HK-2 (cell line): ENCODE results near the gene KDM2B.

Source experiments
- DNase-seq: peaks from one replicate; pipeline ENCODE4 v3.0.0-alpha.2; 2018; ENCODE audit not compliant: unreplicated experiment

The KDM2B gene

GRCh38 chr12:121461048-121461447 lies 119.8 kb downstream of the KDM2B start:
- DNase-seq = no peak

- no peak for DNase-seq
These were observed 124.3 kb downstream of the KDM2B start for GRCh38 chr12:121456551-121456950.

GRCh38 chr12:121455766-121456420 lies 124.9 kb downstream of the KDM2B start:
- DNase-seq = no peak

GRCh38 chr12:121454921-121455320 lies 125.9 kb downstream of the KDM2B start:
- DNase-seq = no peak

GRCh38 chr12:121453629-121454028 lies 127.2 kb downstream of the KDM2B start:
- DNase-seq = no peak

- DNase-seq = no peak
These were observed 127.8 kb downstream of the KDM2B start for GRCh38 chr12:121452985-121453360.

- DNase-seq = no peak
These were observed 128.4 kb downstream of the KDM2B start for GRCh38 chr12:121452340-121452984.

- no peak for DNase-seq
These were observed 128.9 kb downstream of the KDM2B start for GRCh38 chr12:121451961-121452339.

GRCh38 chr12:121448771-121449315 lies 132.0 kb downstream of the KDM2B start:
- no peak for DNase-seq

GRCh38 chr12:121446750-121447149 lies 134.1 kb downstream of the KDM2B start:
- DNase-seq = no peak

GRCh38 chr12:121444842-121445202 lies 136.0 kb downstream of the KDM2B start:
- no peak for DNase-seq

- DNase-seq = no peak
These were observed 136.6 kb downstream of the KDM2B start for GRCh38 chr12:121443911-121444841.

- DNase-seq = peak; percentile 90
These were observed 137.5 kb downstream of the KDM2B start for GRCh38 chr12:121443193-121443870.

GRCh38 chr12:121442028-121442948 lies 138.5 kb downstream of the KDM2B start:
- no peak for DNase-seq

GRCh38 chr12:121441555-121441954 lies 139.3 kb downstream of the KDM2B start:
- no peak for DNase-seq

GRCh38 chr12:121440768-121441167 lies 140.1 kb downstream of the KDM2B start:
- no peak for DNase-seq

GRCh38 chr12:121439715-121440114 lies 141.1 kb downstream of the KDM2B start:
- DNase-seq = no peak

GRCh38 chr12:121438905-121439304 lies 141.9 kb downstream of the KDM2B start:
- no peak for DNase-seq

GRCh38 chr12:121436706-121437105 lies 144.1 kb downstream of the KDM2B start:
- DNase-seq = no peak

GRCh38 chr12:121432740-121433480 lies 147.9 kb downstream of the KDM2B start:
- no peak for DNase-seq
